HCT116 (cell line): ENCODE data around the gene OR2T1. TPM values are rescaled to one million over a fixed set of nuclear protein-coding genes. Genes with fewer than 3 reads are reported as not detected.

Source experiments
- ATAC-seq: fragments of 200-7000 bp; cut with Tn5 transposase; 2 replicates; pipeline ENCODE4 v1.9.1; 2020; ENCODE audit warnings: mild to moderate bottlenecking, moderate library complexity
- BruUV-seq: library from RNA; stranded (reverse); fragments of 400-500 nt; replicated peaks from 2 replicates; lab custom pipeline; 2021; lab: Mats Ljungman, UMichigan
- CTCF ChIA-PET: fragments of 300-600 bp; sonication (Branson Sonifier 250); formaldehyde crosslinking; loops from one replicate; lab custom pipeline; 2021; ENCODE audit warnings: antibody characterized with exemption; lab: Charles Lee
- POLR2A ChIA-PET: fragments of 300-600, 350-600 bp; sonication (Branson Sonifier 250); formaldehyde crosslinking; loops from one replicate; lab custom pipeline; 2021; ENCODE audit warnings: antibody characterized with exemption; lab: Charles Lee
- RAD21 ChIA-PET, 2 experiments: fragments of 300-600 bp; sonication (Branson Sonifier 250); formaldehyde crosslinking; loops; one replicate each; lab custom pipeline; 2023; ENCODE audit warnings: low total read pairs in 2 of 2; ENCODE audit not compliant: uncharacterized antibody in 2 of 2, unreplicated experiment in 2 of 2, low non-redundant PET in 1 of 2; lab: Charles Lee
- DNase-seq: peaks from one replicate; pipeline ENCODE4 v3.0.0-alpha.2; 2010; ENCODE audit warnings: low read depth, low spot score
- H2AFZ ChIP-seq: fragments of 200-600 bp; shearing (Covaris generic), sonication (generic); 2 replicates; pipeline ENCODE4 v1.6.1; 2017; ENCODE audit warnings: low read depth, mixed run types, mixed read lengths, antibody characterized with exemption, low read length; ENCODE audit not compliant: poor library complexity, severe bottlenecking
- H3K27ac ChIP-seq: 2 replicates; pipeline ENCODE4 v1.5.1; 2012; ENCODE audit warnings: low read depth, low read length
- H3K27me3 ChIP-seq: fragments of 200-600 bp; sonication (generic); 2 replicates; pipeline ENCODE4 v1.6.1; 2016; ENCODE audit warnings: mixed run types, low read length, mixed read lengths; ENCODE audit not compliant: insufficient read depth
- H3K36me3 ChIP-seq, 2 experiments: fragments of 200-500 bp in 1 of 2; fragments of 200-600 bp in 1 of 2; sonication (Bioruptor generic) in 1 of 2; sonication (generic) in 1 of 2; 2 replicates each; pipeline versions ENCODE4 v1.5.1 to v1.6.1; 2014 to 2016; ENCODE audit warnings: low read length in 2 of 2, inconsistent platforms in 1 of 2, mixed read lengths in 1 of 2, mixed run types in 1 of 2; ENCODE audit not compliant: insufficient read depth in 2 of 2, control insufficient read depth in 1 of 2
- H3K4me1 ChIP-seq, 2 experiments: fragments of 200-600 bp in 1 of 2; sonication (generic) in 1 of 2; 2 replicates each; pipeline versions ENCODE4 v1.5.1 to v1.6.1; 2012 to 2017; ENCODE audit warnings: low read length in 2 of 2, inconsistent platforms in 1 of 2, mild to moderate bottlenecking in 1 of 2, mixed read lengths in 1 of 2, mixed run types in 1 of 2, moderate library complexity in 1 of 2; ENCODE audit not compliant: insufficient read depth in 2 of 2, control insufficient read depth in 1 of 2
- H3K4me2 ChIP-seq: fragments of 200-600 bp; sonication (generic); 2 replicates; pipeline ENCODE4 v1.6.1; 2017; ENCODE audit warnings: mixed run types, low read length, mixed read lengths
- H3K4me3 ChIP-seq, 2 experiments: fragments of 200-600 bp in 1 of 2; sonication (generic) in 1 of 2; replicated peaks in 1 of 2; 2 replicates each; pipeline ENCODE4 v1.5.1; 2011 to 2016; ENCODE audit warnings: low read length in 2 of 2, control low read depth in 1 of 2, low read depth in 1 of 2, mild to moderate bottlenecking in 1 of 2, mixed read lengths in 1 of 2, mixed run types in 1 of 2
- H3K79me2 ChIP-seq: fragments of 200-600 bp; sonication (generic); 2 replicates; pipeline ENCODE4 v1.6.1; 2017; ENCODE audit warnings: mild to moderate bottlenecking, mixed run types, low read length, moderate library complexity, mixed read lengths; ENCODE audit not compliant: insufficient read depth
- H3K9ac ChIP-seq: fragments of 200-600 bp; sonication (generic); 2 replicates; pipeline ENCODE4 v1.6.1; 2016; ENCODE audit warnings: low read length, mixed read lengths
- H3K9me2 ChIP-seq: fragments of 200-600 bp; sonication (generic), shearing (Covaris generic); 2 replicates; pipeline ENCODE4 v1.6.1; 2017; ENCODE audit warnings: mixed run types, mild to moderate bottlenecking, moderate library complexity; ENCODE audit not compliant: insufficient read depth
- H3K9me3 ChIP-seq, 2 experiments: fragments of 200-500 bp in 1 of 2; fragments of 200-600 bp in 1 of 2; sonication (Bioruptor generic) in 1 of 2; sonication (generic) in 1 of 2; 2 replicates each; pipeline ENCODE4 v1.6.1; 2014 to 2017; ENCODE audit warnings: low read length in 2 of 2, mixed read lengths in 2 of 2, inconsistent platforms in 1 of 2, low read depth in 1 of 2, mild to moderate bottlenecking in 1 of 2, mixed run types in 1 of 2, moderate library complexity in 1 of 2; ENCODE audit not compliant: control insufficient read depth in 1 of 2, insufficient read depth in 1 of 2
- H4K20me1 ChIP-seq: fragments of 200-600 bp; sonication (generic), shearing (Covaris generic); 2 replicates; pipeline ENCODE4 v1.6.1; 2017; ENCODE audit warnings: mixed run types, mild to moderate bottlenecking, moderate library complexity; ENCODE audit not compliant: insufficient read depth
- EGR1 ChIP-seq: IDR thresholded peaks from 2 replicates; pipeline ENCODE4 v1.6.1; 2012; ENCODE audit warnings: low read depth
- EZH2 ChIP-seq: fragments of 200-600 bp; sonication (generic); IDR thresholded peaks from 2 replicates; pipeline ENCODE4 v1.6.1; 2017; ENCODE audit warnings: antibody characterized with exemption, mixed run types
- POLR2A ChIP-seq: IDR thresholded peaks from 2 replicates; pipeline ENCODE4 v1.7.0; 2011; ENCODE audit warnings: borderline replicate concordance; ENCODE audit not compliant: insufficient read depth, insufficient read length; ENCODE audit errors: extremely low read depth
- RAD21 ChIP-seq: IDR thresholded peaks from 2 replicates; pipeline ENCODE4 v1.6.1; 2012; ENCODE audit warnings: low read depth, mild to moderate bottlenecking
- SIN3A ChIP-seq: IDR thresholded peaks from 2 replicates; pipeline ENCODE4 v1.6.1; 2012; ENCODE audit warnings: low read depth
- SP1 ChIP-seq: IDR thresholded peaks from 2 replicates; pipeline ENCODE4 v1.6.1; 2012; ENCODE audit warnings: low read depth
- YY1 ChIP-seq: IDR thresholded peaks from 2 replicates; pipeline ENCODE4 v1.6.1; 2011; ENCODE audit warnings: low read length, low read depth, moderate library complexity, mild to moderate bottlenecking; ENCODE audit not compliant: insufficient replicate concordance; ENCODE audit errors: extremely low read depth
- intact Hi-C: fragments of 100-400 bp; cut with micrococcal nuclease; formaldehyde crosslinking; loops from 2 replicates; pipeline ENCODE4 v1.10.0; 2022
- total RNA-seq: library from RNA; stranded (reverse); gene quantifications from one replicate; pipeline ENCODE4 v1.2.1, GENCODE V29; 2021; ENCODE audit not compliant: unreplicated experiment
- TF ChIP-seq, protein P1 (sequence below): IDR thresholded peaks from 2 replicates; pipeline ENCODE4 v1.6.1; 2012; ENCODE audit warnings: low read depth

OR2T1 gene
- total RNA-seq, 1 experiment from 2014 or later = not detected

GRCh38 chr1:248359415-248359814 is 43.4 kb upstream of the OR2T1 start:
- Histone ChIP-seq H3K79me2 (no peaks in the 10 kb centered on the region), H3K9ac (no peak overlapping the region), H4K20me1 (no peaks in the 10 kb centered on the region), H3K4me3 (no peak overlapping the region), H3K4me2 (no peak overlapping the region), H3K9me3 (peaks cover 4 to 5% of the 10 kb centered on the region in 2 experiments; a peak in 2 of 4 replicates), H3K27ac (no peak overlapping the region), H2AFZ (no peak overlapping the region), H3K9me2 (no peaks in the 10 kb centered on the region), H3K36me3 (no peaks in the 10 kb centered on the region), H3K4me1 (no peaks in the 10 kb centered on the region), H3K27me3 (no peaks in the 10 kb centered on the region)
- ChIA-PET POLR2A (no interaction called here), CTCF (no interaction called here), RAD21 (no interaction called here)
- ATAC-seq (no peak), DNase-seq (no peak)
- intact Hi-C loops = no loop called here
- TF ChIP-seq YY1 (no peak), SIN3A (no peak), EGR1 (no peak)
- TF ChIP-seq, protein P1, sequence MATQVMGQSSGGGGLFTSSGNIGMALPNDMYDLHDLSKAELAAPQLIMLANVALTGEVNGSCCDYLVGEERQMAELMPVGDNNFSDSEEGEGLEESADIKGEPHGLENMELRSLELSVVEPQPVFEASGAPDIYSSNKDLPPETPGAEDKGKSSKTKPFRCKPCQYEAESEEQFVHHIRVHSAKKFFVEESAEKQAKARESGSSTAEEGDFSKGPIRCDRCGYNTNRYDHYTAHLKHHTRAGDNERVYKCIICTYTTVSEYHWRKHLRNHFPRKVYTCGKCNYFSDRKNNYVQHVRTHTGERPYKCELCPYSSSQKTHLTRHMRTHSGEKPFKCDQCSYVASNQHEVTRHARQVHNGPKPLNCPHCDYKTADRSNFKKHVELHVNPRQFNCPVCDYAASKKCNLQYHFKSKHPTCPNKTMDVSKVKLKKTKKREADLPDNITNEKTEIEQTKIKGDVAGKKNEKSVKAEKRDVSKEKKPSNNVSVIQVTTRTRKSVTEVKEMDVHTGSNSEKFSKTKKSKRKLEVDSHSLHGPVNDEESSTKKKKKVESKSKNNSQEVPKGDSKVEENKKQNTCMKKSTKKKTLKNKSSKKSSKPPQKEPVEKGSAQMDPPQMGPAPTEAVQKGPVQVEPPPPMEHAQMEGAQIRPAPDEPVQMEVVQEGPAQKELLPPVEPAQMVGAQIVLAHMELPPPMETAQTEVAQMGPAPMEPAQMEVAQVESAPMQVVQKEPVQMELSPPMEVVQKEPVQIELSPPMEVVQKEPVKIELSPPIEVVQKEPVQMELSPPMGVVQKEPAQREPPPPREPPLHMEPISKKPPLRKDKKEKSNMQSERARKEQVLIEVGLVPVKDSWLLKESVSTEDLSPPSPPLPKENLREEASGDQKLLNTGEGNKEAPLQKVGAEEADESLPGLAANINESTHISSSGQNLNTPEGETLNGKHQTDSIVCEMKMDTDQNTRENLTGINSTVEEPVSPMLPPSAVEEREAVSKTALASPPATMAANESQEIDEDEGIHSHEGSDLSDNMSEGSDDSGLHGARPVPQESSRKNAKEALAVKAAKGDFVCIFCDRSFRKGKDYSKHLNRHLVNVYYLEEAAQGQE = no peak
- BruUV-seq = no TSS peak

DNA sequence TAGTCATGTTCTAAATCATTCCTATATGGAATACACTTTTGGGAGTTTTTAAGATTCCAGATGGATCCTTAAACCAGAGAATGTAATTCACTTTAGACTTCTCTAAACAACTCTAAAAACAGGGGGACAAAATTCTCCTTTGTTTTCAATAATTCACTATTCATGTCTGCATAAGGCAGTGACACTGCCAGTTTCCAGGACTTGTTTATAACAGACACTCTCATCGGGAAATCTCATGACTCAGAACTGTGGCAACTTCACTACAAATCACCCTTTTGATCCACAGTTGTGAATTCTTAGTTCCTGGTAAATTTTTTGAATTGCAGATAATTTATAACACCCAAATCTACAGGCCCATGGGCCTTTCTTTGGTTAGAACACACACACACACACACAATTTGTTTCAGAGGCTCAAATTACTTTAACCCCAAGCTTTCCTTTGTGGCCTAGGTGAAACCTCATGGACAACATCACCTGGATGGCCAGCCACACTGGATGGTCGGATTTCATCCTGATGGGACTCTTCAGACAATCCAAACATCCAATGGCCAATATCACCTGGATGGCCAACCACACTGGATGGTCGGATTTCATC is 41.6 kb upstream of the OR2T1 start, which contains the start of gene OR2T4:
Gene OR2T4 (plus strand): TSS at position 545 of the 595 bp plus-strand sequence. CDS start 0 bp downstream, at position 545.
- Histone ChIP-seq H3K4me1 (no peaks in the 10 kb centered on the region), H3K36me3 (no peaks in the 10 kb centered on the region)
- TF ChIP-seq EZH2 (no peak), POLR2A (no peak), SIN3A (no peak), SP1 (no peak), RAD21 (no peak)
- TF ChIP-seq, all 23 proteins: peak for 0
- DNase-seq (no peak), ATAC-seq (no peak)
- Histone ChIP-seq H3K9ac (no peak within 1 kb of the TSS), H3K79me2 (no peaks in the 10 kb centered on the region), H3K27me3 (no peaks in the 10 kb centered on the region), H4K20me1 (no peaks in the 10 kb centered on the region), H2AFZ (no peak within 1 kb of the TSS), H3K4me2 (no peak within 1 kb of the TSS), H3K27ac (no peak within 1 kb of the TSS), H3K4me3 (no peak within 1 kb of the TSS), H3K9me3 (peaks cover 5 to 10% of the 10 kb centered on the region in 2 experiments; a peak in 2 of 4 replicates), H3K9me2 (no peaks in the 10 kb centered on the region)
- POLR2A ChIA-PET = no interaction called here
- RAD21 ChIA-PET = no interaction called here
- CTCF ChIA-PET = no interaction called here
- intact Hi-C loops = no loop called here
- BruUV-seq = no TSS peak
